Stimulated activated CD8-positive, alpha-beta memory T cell treated with anti-CD3 and anti-CD28 coated beads, Interleukin-2, amount 100 ng/mL, for 1 hour (primary cell): Measurements from ENCODE around the gene USP11.

Source experiments
- DNase-seq, 2 donors: peaks; one replicate each; pipeline ENCODE4 v3.0.0-alpha.2; 2020; ENCODE audit warnings: low read depth in 2 of 2

The USP11 gene

DNA sequence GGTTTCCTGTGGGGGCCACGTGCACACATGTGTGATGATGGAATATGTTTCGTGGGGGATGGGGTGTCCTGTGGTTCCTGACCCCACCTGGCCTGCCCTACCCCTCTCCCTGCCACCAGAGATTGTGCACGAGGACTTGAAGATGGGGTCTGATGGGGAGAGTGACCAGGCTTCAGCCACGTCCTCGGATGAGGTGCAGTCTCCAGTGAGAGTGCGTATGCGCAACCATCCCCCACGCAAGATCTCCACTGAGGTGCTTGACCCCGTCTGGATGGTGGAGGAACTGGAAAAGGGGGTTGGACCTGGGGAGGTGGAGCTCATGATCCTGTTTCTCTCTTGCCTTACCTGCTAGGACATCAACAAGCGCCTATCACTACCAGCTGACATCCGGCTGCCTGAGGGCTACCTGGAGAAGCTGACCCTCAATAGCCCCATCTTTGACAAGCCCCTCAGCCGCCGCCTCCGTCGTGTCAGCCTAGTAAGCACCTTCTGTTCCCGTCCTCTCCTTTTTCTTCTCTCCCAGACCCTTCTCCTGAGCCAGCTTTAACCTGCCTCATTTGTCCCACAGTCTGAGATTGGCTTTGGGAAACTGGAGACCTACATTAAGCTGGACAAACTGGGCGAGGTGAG is 8.4 kb upstream of the USP11 start:
- no peak for DNase-seq

GRCh38 chrX:47224896-47225290 is 7.9 kb upstream of the USP11 start:
- DNase-seq, result no peak

DNA sequence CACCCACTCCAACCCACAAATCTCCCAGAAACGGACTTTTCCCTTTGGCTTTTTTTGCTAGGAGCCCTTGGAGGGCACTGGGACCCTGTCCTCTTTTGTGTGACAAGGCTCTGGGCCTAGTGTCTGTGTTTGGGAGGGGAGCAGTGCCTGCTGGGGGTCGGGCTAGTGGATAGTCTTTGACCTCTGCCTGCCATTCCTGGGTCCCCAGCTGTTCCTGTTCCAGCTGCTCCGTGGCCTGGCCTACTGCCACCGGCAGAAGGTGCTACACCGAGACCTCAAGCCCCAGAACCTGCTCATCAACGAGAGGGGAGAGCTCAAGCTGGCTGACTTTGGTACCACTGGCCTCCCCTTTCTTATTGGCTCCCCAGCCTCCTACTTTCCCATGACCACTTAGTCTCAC is 6.7 kb upstream of the USP11 start:
- no peak for DNase-seq

DNA sequence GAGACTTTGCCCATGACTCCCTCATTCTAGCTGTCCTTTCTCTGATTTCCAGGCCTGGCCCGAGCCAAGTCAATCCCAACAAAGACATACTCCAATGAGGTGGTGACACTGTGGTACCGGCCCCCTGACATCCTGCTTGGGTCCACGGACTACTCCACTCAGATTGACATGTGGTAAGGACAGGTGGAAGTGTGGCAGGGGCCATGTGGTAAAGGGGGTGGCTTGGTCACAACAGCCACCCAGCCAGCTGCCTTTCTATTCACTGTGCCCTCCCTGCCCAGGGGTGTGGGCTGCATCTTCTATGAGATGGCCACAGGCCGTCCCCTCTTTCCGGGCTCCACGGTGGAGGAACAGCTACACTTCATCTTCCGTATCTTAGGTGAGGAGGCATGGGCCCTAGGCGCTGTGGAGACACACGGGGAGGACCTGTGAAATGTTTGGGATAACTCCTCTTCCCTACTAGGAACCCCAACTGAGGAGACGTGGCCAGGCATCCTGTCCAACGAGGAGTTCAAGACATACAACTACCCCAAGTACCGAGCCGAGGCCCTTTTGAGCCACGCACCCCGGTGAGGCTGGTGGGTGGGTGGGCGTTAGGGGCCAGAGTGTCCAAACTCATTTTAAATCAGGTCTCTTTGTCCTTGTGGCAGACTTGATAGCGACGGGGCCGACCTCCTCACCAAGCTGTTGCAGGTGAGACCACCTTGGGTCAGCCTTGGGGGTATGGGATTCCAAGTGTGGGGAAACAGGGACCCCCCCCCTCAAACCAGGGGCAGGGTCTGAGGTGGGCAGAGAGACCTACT is 6.1 kb upstream of the USP11 start:
- DNase-seq, result no peak

DNA sequence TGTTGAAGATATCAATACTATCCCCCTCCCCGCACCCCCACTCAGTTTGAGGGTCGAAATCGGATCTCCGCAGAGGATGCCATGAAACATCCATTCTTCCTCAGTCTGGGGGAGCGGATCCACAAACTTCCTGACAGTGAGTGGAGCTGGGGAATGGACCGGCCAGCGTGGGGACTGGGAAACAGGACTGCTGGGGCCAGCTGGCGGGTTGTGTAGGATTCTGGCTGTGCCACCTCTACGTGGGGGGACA is 5.5 kb upstream of the USP11 start:
- DNase-seq, result no peak

GRCh38 chrX:47228550-47229270 is 4.1 kb upstream of the USP11 start:
- DNase-seq, result no peak

DNA sequence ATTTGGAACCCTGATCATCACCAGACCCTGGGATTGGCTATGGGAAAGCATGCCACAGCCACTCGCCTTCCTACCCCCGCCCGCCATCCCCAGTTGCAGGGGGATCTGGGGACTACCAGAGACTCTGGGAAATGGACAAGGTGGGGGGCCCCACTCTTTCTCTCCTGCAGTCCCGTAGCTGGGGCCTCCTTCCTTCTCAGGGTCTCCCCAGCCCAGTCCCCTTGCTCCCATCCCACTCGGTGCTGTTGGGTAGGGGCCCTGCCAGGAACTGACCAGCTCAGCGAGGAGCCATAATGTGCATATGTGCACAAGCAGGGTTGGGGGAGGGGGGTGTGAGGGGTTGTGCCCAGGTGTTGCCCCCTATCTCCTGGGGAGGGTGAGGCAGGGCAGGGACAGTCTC is 3.4 kb upstream of the USP11 start:
- DNase-seq, result no peak

DNA sequence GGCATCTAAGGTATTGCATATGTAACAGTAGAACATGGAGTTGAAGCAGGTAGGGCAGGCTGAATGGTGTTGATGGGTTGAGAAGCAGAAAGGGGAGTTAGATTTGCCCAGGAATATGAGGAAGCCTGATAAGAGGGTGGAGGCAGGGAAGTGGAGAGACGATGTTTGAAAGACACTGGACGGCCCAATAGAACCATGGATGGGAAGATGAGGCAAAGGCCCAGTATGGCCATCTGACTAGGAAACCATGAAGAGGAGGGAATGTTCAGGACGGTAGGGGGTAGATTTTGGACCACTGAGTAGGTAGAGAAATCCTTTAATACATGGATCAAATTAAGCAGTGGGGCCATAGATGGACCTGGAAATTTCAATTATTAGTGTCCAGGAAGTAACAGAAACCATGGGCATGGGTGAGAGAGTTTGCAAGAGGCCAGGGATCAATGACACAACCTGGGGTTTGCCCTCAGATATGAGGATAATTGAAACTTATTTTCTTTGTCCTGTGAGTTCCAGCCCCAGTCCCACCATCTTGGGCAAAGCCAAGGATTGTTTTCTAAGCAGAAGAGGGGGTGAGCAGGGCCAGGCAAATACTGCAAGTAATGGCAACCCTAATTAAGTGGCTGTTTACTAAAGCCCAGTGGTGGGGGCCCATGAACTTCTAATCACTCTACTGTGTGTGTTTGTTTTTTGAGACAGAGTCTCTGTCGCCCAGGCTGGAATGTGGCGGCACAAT is 2.5 kb upstream of the USP11 start:
- DNase-seq, result no peak

DNA sequence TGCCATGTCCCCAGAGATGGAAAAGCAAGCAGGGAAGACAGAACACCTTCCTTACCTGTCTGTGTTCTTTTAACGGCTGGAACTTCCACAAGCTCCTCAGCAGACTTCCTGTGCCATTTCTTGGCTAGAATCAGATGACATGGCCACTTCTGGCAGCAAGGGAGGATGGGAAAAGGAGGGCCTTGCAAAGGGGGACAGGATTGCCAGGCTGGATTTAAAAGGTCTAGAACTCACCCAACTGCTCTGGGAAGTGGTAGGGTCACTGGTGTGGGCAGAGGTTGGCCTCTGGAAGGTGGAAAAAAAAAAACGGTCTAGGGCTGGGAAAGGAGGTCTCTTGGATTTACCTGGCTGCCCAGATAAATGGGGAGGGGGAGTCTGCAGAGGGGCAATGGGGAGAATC is 1.6 kb upstream of the USP11 start:
- DNase-seq, result no peak

GRCh38 chrX:47232197-47232802 is 509 bp upstream of the USP11 start:
- no peak for DNase-seq

DNA sequence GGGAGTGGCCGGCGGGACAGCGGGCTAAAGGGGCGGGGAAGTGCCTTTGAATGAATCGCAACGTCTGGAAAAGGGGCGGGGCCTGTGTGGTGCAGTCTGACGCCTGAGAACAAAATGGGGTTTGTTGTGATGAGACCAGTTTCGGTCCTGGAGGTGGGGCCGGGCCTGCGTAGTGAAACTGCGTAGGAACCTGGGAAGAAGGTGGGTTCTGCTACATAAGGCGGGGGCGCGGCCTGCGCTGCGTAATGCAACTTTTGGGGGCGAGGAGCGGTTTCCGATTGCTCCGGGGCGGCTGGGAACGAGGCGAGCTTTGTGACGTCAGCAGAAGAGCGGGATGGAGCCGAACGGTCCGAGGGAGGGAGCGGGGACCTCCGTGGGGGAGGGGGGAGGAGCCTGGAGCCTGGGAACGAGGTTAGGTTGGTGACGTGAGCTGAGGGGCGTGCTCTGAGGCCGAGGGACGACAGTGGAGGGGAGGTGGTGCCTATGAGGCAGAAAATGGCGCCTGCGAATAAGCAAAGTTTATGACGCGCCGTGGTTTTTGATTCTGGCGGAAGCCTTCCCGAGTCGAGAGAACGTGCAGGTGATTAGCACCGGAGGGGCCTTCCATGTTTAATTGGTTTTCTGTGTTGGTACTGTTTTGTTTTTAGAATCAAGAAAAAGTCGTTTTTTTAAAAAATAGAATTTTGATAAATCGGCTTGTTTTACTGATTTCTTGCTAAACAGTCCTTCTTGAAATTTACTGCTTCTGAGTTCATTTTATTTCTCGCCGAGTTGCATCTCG is 714 bp downstream of the USP11 start:
- peak; percentile 87 to 88 for DNase-seq

- no peak for DNase-seq
Measured at GRCh38 chrX:47234583-47234982, 1.8 kb downstream of the USP11 start.

GRCh38 chrX:47235691-47236103 is 2.9 kb downstream of the USP11 start:
- no peak for DNase-seq

DNA sequence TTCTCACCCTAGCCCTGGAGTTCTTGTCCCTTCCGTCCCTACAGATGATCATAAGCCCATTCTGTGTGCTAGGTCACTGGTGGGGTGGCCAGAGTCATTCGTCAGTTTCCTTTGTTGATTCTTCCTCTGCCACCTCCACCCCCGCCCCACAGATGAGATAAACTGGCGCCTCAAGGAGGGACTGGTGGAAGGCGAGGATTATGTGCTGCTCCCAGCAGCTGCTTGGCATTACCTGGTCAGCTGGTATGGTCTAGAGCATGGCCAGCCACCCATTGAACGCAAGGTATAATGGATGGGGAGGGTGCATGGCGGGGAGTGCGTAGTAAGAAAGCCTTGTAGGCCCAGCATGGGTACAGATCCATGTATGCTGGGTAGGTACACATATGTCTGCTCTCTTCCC is 6.4 kb downstream of the USP11 start:
- no peak for DNase-seq

DNA sequence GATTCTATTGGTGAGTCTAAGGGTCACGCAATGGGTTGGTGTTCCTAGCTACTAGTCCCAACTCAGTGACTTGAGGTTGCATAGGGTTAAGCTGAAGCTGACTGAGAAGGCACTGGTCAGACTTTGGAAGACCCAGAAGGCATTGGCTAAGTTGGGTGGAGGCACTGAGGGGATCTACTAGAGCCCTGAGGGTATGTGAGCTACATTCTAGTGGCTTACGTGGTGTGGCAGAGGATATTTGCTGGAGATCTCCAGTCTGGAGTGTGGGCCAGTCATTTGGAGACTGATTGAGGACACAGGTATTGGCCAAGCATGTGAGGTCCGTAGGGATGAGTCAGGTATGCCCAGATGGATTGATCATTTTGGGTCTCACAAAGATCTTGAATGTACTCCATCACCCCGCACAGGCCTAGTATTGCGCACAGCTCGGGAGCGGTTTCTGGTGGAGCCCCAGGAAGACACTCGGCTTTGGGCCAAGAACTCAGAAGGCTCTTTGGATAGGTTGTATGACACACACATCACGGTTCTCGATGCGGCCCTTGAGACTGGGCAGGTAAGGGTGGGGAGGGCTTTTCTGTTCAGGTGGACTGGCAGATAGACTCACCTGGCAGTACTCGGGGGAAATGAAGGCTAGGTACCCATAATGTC is 7.2 kb downstream of the USP11 start:
- no peak for DNase-seq

- DNase-seq, result no peak
Measured at GRCh38 chrX:47240619-47241018, 7.8 kb downstream of the USP11 start.

DNA sequence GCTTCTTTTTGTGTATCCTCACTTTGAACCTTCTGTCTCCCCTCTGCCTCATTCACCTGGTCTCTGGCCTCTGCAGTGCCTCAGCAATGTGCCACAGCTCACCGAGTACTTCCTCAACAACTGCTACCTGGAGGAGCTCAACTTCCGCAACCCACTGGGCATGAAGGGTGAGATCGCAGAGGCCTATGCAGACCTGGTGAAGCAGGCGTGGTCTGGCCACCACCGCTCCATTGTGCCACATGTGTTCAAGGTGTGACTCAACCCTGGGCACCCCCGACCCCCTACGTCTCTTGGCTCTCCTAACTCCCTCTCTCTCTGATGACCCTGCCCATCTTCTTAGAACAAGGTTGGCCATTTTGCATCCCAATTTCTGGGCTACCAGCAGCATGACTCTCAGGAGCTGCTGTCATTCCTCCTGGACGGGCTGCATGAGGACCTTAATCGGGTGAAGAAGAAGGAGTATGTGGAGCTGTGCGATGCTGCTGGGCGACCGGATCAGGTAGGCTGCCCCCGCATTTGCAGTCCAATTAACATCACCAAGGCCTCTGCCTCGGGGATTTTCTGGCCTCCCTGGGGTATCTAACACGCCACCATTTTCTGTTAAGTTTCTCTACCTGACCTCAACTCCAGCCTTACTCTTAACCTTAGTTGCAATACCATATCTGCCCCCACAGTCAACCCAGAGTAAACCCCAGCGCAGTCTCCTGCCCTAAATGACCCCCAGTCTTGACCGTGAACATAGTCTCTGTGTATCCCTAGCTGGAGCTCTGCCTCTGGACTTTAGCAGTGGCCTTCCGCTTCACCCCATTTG is 8.6 kb downstream of the USP11 start:
- DNase-seq, result no peak

GRCh38 chrX:47242321-47242720 is 9.5 kb downstream of the USP11 start:
- DNase-seq, result no peak

GRCh38 chrX:47243351-47243750 is 10.5 kb downstream of the USP11 start:
- no peak for DNase-seq

DNA sequence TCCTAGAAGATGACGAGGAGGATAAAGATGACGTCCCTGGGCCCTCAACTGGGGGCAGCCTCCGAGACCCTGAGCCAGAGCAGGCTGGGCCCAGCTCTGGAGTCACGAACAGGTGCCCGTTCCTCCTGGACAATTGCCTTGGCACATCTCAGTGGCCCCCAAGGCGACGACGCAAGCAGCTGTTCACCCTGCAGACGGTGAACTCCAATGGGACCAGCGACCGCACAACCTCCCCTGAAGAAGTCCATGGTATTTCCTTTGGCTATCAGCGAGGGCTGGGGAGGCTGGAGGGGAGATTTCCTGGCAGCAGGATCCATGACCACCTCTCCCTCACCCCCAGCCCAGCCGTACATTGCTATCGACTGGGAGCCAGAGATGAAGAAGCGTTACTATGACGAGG is 11.9 kb downstream of the USP11 start:
- DNase-seq, result no peak
